NT2/D1 (cell line): ENCODE data around the gene NADK2.

Experiments used
- DNase-seq: peaks from one replicate; pipeline ENCODE4 v3.0.0-alpha.2; 2011; ENCODE audit warnings: low read depth, low spot score
- H3K27me3 ChIP-seq: 2 replicates; pipeline ENCODE4 v1.6.0; 2011; ENCODE audit warnings: mild to moderate bottlenecking; ENCODE audit not compliant: insufficient read length, insufficient read depth
- H3K36me3 ChIP-seq: 2 replicates; pipeline ENCODE4 v1.6.1; 2011; ENCODE audit warnings: mild to moderate bottlenecking, low read length, mixed read lengths; ENCODE audit not compliant: insufficient read depth, insufficient read length
- H3K4me1 ChIP-seq: 2 replicates; pipeline ENCODE4 v1.5.1; 2011; ENCODE audit not compliant: insufficient read depth, insufficient read length
- H3K4me3 ChIP-seq: 2 replicates; pipeline ENCODE4 v1.5.1; 2011; ENCODE audit warnings: low read depth; ENCODE audit not compliant: insufficient read length
- H3K9ac ChIP-seq: 2 replicates; pipeline ENCODE4 v1.6.0; 2011; ENCODE audit warnings: low read depth; ENCODE audit not compliant: insufficient read length
- H3K9me3 ChIP-seq: 2 replicates; pipeline ENCODE4 v1.5.1; 2011; ENCODE audit warnings: mild to moderate bottlenecking, low read length; ENCODE audit not compliant: insufficient read depth
- SUZ12 ChIP-seq: IDR thresholded peaks from 2 replicates; pipeline ENCODE4 v1.6.1; 2011; ENCODE audit not compliant: insufficient read length, insufficient read depth; ENCODE audit errors: extremely low read depth
- YY1 ChIP-seq: IDR thresholded peaks from 2 replicates; pipeline ENCODE4 v1.6.1; 2011; ENCODE audit not compliant: insufficient read length, insufficient read depth
- ZNF274 ChIP-seq: IDR thresholded peaks from 2 replicates; pipeline ENCODE4 v1.6.1; 2011; ENCODE audit warnings: mild to moderate bottlenecking, low read depth, low read length

Gene NADK2

GRCh38 chr5:36244076-36244475 is 2.4 kb upstream of the NADK2 start:
- Histone ChIP-seq H3K4me1 (no peaks in the 10 kb centered on the region), H3K9ac (no peak overlapping the region), H3K4me3 (no peak overlapping the region), H3K27me3 (no peaks in the 10 kb centered on the region), H3K9me3 (peaks cover 7% of the 10 kb centered on the region), H3K36me3 (no peaks in the 10 kb centered on the region)
- no peak for TF ChIP-seq SUZ12
- TF ChIP-seq YY1, result no peak
- TF ChIP-seq ZNF274, result no peak
- DNase-seq, result no peak

GRCh38 chr5:36243653-36244052 is 1.9 kb upstream of the NADK2 start:
- TF ChIP-seq YY1 (no peak), ZNF274 (no peak), SUZ12 (no peak)
- H3K9me3 ChIP-seq, result peaks cover 7% of the 10 kb centered on the region
- no peak overlapping the region for H3K4me3 ChIP-seq
- no peak overlapping the region for H3K9ac ChIP-seq
- H3K4me1 ChIP-seq, result no peaks in the 10 kb centered on the region
- DNase-seq, result no peak
- no peaks in the 10 kb centered on the region for H3K36me3 ChIP-seq
- no peaks in the 10 kb centered on the region for H3K27me3 ChIP-seq

GRCh38 chr5:36242534-36243485 is 1.1 kb upstream of the NADK2 start:
- Histone ChIP-seq H3K4me3 (peak overlapping the region; percentile 65), H3K9me3 (peaks cover 7% of the 10 kb centered on the region), H3K9ac (peak overlapping the region; percentile 61), H3K36me3 (no peaks in the 10 kb centered on the region), H3K27me3 (no peaks in the 10 kb centered on the region), H3K4me1 (no peaks in the 10 kb centered on the region)
- DNase-seq, result no peak
- TF ChIP-seq ZNF274 (no peak), YY1 (no peak), SUZ12 (no peak)

GRCh38 chr5:36240779-36241630 is 720 bp downstream of the NADK2 start:
- Histone ChIP-seq H3K4me3 (peak overlapping the region; percentile 65), H3K36me3 (no peaks in the 10 kb centered on the region), H3K27me3 (no peaks in the 10 kb centered on the region), H3K9me3 (peaks cover 7% of the 10 kb centered on the region), H3K4me1 (no peaks in the 10 kb centered on the region), H3K9ac (peak overlapping the region; percentile 83)
- DNase-seq, result peak; percentile 11
- TF ChIP-seq SUZ12 (no peak), ZNF274 (no peak), YY1 (no peak)

- no peak for DNase-seq
- no peak for TF ChIP-seq SUZ12
- no peak for TF ChIP-seq ZNF274
- no peak for TF ChIP-seq YY1
- Histone ChIP-seq H3K9ac (no peak overlapping the region), H3K36me3 (no peaks in the 10 kb centered on the region), H3K9me3 (peaks cover 7% of the 10 kb centered on the region), H3K4me1 (no peaks in the 10 kb centered on the region), H3K27me3 (no peaks in the 10 kb centered on the region), H3K4me3 (no peak overlapping the region)
Observed at GRCh38 chr5:36239370-36240293, 2.1 kb downstream of the NADK2 start.

- H3K27me3 ChIP-seq, result no peaks in the 10 kb centered on the region
- H3K9ac ChIP-seq, result no peak overlapping the region
- no peak overlapping the region for H3K4me3 ChIP-seq
Observed at GRCh38 chr5:36238502-36239295, 3.0 kb downstream of the NADK2 start.

More at GRCh38 chr5:36238502-36239295, 3.0 kb downstream of the NADK2 start:
- Histone ChIP-seq H3K9me3 (peaks cover 7% of the 10 kb centered on the region), H3K36me3 (no peaks in the 10 kb centered on the region), H3K4me1 (no peaks in the 10 kb centered on the region)
- TF ChIP-seq ZNF274 (no peak), YY1 (no peak)
- no peak for DNase-seq
